PFSK-1 (cell line): Measurements from ENCODE around the gene TNFSF4.

Experiments
- POLR2AphosphoS5 ChIP-seq: IDR thresholded peaks from 2 replicates; pipeline ENCODE4 v1.6.1; 2012; ENCODE audit warnings: low read depth, mild to moderate bottlenecking, control low read depth, low read length, moderate library complexity
- SIN3A ChIP-seq: IDR thresholded peaks from 2 replicates; pipeline ENCODE4 v1.6.1; 2012; ENCODE audit warnings: mild to moderate bottlenecking, low read length, moderate library complexity, borderline replicate concordance; ENCODE audit not compliant: insufficient read depth
- TAF1 ChIP-seq: IDR thresholded peaks from 2 replicates; pipeline ENCODE4 v1.6.1; 2012; ENCODE audit warnings: low read length, control low read depth, borderline replicate concordance; ENCODE audit not compliant: insufficient read depth

DNA sequence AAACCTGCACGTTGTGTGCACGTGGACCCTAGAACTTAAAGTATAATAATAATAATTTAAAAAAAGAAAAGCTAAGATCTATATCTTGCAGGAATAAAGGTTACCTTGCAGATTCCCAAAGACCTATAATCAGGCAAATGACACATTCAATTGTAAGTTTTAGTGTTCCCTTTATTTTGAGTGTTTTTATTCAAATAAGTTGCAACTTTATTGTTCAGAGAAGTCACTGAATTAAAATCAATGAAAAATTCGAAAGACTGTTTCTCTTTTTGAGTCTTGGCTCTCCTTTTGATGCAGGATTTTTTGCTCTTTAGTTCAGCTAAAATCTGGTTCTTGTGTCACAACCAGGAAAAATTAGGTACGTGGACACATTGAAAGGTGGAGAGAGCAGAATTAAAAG is 27.8 kb upstream of the TNFSF4 start:
- TF ChIP-seq POLR2AphosphoS5 (no peak), TAF1 (no peak), SIN3A (no peak)
